Left renal pelvis (tissue), 4 donors: ENCODE results near the gene C11orf42. TPM values are rescaled to one million over a fixed set of nuclear protein-coding genes. Genes with fewer than 3 reads are reported as not detected.

Experiments
- DNase-seq, 4 donors: peaks; one replicate each; pipeline ENCODE4 v3.0.0-alpha.2; 2013; ENCODE audit warnings: low read depth in 4 of 4, low spot score in 3 of 4
- polyA plus RNA-seq, 4 donors: library from polyadenylated mRNA; unstranded; fragments of 120-200 nt; gene quantifications; one replicate each; pipeline ENCODE4 v1.2.1, GENCODE V29; 2013; ENCODE audit not compliant: insufficient read length in 4 of 4

The C11orf42 gene
- polyA plus RNA-seq = 1 to 10 TPM in 2 of 4 donors, under 1 TPM in 2; 0.23 to 2.3 (median 0.98) TPM

GRCh38 chr11:6205366-6205765 lies at the start of gene C11orf42:
Gene C11orf42, plus strand, starts transcription at chr11:6205557. Its CDS starts 59 bp downstream, at chr11:6205616.
- DNase-seq = no peak

GRCh38 chr11:6156628-6157359 lies 48.6 kb upstream of the C11orf42 start:
- DNase-seq = no peak

GRCh38 chr11:6170226-6170625 lies 35.1 kb upstream of the C11orf42 start, which contains the start of gene OR52B2:
Gene OR52B2, minus strand, starts transcription at chr11:6170326. Its CDS starts 0 bp downstream, at chr11:6170326.
- no peak for DNase-seq

GRCh38 chr11:6175440-6175839 lies 29.9 kb upstream of the C11orf42 start:
- no peak for DNase-seq

GRCh38 chr11:6191742-6192141 lies 13.6 kb upstream of the C11orf42 start:
- DNase-seq = no peak

- DNase-seq = no peak
Measured at GRCh38 chr11:6194065-6194581, 11.2 kb upstream of the C11orf42 start.

- no peak for DNase-seq
Measured at GRCh38 chr11:6196396-6196795, 9.0 kb upstream of the C11orf42 start.

- DNase-seq = no peak
Measured at GRCh38 chr11:6197466-6198200, 7.7 kb upstream of the C11orf42 start.

GRCh38 chr11:6199174-6199810 lies 6.1 kb upstream of the C11orf42 start, which contains the start of gene OR52W1:
Gene OR52W1, plus strand, starts transcription at chr11:6199224. Its CDS starts 0 bp downstream, at chr11:6199224.
- DNase-seq = no peak

GRCh38 chr11:6200975-6201374 lies 4.4 kb upstream of the C11orf42 start:
- DNase-seq = no peak

- no peak for DNase-seq
Measured at GRCh38 chr11:6201481-6201880, 3.9 kb upstream of the C11orf42 start.

- DNase-seq = no peak
Measured at GRCh38 chr11:6202041-6202440, 3.3 kb upstream of the C11orf42 start.

GRCh38 chr11:6203327-6203726 lies 2.0 kb upstream of the C11orf42 start:
- no peak for DNase-seq

GRCh38 chr11:6204706-6205105 lies 651 bp upstream of the C11orf42 start:
- DNase-seq = no peak

- DNase-seq = no peak
Measured at GRCh38 chr11:6206456-6207180, 1.3 kb downstream of the C11orf42 start.

GRCh38 chr11:6209801-6210200 lies 4.4 kb downstream of the C11orf42 start:
- no peak for DNase-seq

GRCh38 chr11:6210274-6210955 lies 5.1 kb downstream of the C11orf42 start:
- no peak for DNase-seq

GRCh38 chr11:6214530-6214929 lies 9.2 kb downstream of the C11orf42 start:
- no peak for DNase-seq

- no peak for DNase-seq
Measured at GRCh38 chr11:6216501-6216900, 11.1 kb downstream of the C11orf42 start.

- no peak for DNase-seq
Measured at GRCh38 chr11:6217722-6218121, 12.4 kb downstream of the C11orf42 start.
